ENCODE data around the gene HDAC11.
"Not testable (repeated sequence)": the region's sequence is repeated elsewhere in the genome, so short reads cannot be mapped to it uniquely, and the experiment has no call there.

The HDAC11 gene

DNA sequence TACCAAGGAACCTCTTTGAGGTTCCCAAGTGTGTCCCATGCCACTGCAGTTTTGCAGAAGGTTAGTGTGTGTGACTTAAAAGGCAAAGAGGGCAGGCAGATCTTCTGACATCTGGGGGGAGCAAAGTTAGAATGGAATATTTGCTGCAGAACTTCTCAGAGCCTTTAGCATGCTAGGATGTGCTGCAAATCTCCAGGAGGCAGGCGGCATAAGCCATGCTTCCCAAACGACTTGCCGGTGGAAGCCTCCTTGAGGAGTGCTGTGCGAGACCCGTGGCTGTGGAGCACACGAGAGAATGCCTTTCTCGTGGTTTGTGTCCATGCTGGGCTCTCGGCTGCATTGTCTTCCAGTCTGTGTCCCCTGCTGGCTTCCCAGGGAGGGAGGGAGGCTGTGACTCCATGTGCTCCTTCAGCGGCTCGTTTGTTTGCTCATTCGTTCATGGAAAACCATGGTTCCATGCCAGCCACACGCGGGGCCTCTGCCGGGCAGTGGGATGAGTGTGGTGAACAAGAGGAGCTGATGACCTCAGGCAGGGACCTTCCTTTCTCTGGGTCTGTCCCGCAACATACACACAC is 13.8 kb downstream of the HDAC11 start:
- DNase-seq = no peak

DNA sequence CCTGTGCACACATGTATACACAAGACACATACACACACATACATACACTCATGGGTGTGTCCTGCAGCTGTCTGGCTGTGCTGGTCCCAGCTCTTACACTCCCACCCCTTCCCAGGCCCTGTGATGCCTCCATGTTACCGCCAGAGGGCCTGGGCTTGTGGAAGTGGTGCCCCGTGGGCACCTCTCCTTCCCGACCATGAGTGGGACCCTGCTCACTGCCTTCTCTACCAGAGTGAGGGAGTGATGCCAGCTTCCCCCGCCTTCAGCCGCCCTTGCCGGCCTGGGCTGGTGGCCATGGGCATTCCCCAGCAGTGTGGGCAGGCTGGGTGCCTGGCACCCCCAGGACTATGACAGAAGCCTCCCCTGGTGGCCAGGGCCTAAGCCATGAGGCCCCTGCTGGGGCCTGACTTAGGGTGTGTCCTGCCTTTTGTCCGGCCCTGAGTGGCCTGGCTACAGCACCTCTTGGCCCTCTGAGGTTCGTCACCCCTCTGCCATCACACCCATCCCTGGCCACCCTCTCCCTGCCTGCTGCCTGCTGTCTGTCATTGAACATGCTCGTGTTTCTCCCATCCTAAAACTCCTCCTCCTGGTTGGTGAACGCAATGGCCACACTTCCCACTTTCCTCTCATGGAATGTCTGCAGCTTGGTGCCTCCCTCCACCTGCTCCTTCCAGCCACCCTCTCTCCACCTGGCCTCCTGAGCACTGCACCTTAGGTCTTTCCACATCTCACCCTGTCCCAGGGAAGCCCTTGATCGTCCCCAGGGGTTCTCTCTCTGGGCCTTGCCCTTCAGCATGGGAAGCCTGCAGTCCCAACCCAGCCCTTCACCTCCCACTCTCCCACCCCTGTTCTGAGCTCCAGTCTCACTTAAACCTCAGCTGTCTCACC is 14.6 kb downstream of the HDAC11 start:
- DNase-seq = no peak

DNA sequence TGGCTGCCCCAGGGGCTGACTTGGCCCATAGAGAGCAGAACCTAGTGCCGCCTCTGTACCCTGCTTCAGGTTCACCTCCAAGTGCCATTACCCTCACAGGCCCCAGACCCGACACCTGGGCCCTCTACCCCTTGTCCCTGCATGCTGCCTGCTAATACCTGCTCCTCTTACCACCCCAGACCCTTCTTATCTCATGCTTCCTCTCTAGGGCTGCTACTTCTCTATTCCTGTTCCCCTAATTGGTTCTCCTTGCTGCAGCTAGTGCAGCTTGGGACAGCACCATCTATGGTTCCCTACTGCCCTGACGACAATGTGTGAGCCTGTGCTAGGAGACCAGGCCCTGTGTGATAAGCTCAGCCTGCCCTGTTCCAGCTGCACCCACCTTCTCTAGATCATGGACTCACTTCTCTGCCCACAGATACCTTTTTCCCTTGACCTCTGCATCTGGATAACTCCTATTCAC is 15.3 kb downstream of the HDAC11 start:
- DNase-seq = no peak

DNA sequence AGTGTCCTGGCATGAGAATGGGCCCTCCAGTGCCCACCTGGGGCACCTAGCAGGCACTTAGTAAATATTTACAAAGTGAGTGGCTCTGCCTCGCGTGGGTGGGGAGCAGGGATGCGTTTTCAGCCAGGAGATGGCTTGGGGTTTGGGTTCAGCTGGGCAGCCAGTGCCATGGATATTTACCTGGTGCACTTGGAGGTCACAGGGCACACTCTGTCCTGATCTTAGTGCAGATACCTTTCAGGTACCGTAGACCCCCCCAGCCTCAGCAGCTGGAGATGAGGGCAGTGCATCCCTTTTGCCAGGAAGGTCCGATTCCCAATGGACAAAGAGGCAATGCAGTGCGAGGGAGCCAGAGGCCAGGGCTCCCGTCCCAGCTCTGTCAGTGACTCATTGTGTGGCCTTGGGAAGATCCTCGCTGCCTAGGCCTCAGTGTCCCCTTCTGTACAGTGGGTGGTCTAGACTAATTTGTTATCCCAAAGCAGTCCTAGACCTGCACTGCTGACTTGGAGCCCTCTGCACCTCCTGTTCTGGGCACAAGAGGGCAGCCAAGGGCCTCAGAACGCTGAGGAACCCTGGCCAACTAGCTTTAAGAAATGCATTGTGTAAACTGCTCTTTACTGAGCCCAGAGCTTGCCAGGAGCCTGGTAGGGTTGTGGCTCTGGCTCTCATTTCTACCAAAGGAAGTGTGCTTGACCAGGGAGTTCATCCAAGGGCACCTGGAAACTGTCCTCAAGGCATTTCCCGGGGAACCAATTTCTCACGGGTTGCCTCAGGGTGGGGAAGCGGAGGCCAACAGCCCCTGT is 16.0 kb downstream of the HDAC11 start:
- DNase-seq = peak; percentile 87

DNA sequence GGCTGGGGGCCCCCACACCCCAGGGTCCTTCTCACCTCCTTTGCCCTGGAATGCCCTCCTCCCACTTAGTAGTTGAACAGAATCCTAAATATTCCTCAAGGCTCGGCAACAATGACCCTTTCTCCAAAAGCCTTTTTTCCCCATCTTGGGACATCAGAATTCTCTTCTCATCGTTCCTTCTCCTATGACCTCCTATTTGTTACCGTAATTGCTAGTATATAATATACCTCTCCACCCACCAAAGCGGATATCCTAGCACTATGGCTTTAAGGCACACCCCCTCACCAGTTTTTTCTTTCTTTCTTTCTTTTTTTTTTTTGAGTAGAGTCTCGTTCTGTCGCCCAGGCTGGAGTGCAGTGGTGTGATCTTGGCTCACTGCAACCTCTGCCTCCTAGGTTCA is 16.8 kb downstream of the HDAC11 start:
- no peak for DNase-seq

DNA sequence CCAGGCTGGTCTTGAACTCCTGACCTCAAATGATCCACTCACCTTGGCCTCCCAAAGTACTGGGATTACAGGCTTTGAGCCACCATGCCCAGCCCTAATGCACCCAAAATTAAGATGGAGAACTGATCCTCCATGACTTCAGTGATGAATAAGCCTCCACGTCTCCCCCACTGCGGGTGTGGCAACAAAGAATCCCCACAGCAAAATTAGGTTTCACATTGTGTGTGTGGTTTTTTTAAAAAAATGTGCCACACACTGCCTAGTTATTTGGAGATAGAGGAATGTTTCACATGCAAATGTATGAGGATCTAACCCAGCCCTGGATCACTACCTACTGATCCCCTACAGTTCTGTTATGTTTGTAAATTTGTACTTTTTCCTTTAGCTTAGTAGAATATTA is 17.3 kb downstream of the HDAC11 start:
- no peak for DNase-seq

DNA sequence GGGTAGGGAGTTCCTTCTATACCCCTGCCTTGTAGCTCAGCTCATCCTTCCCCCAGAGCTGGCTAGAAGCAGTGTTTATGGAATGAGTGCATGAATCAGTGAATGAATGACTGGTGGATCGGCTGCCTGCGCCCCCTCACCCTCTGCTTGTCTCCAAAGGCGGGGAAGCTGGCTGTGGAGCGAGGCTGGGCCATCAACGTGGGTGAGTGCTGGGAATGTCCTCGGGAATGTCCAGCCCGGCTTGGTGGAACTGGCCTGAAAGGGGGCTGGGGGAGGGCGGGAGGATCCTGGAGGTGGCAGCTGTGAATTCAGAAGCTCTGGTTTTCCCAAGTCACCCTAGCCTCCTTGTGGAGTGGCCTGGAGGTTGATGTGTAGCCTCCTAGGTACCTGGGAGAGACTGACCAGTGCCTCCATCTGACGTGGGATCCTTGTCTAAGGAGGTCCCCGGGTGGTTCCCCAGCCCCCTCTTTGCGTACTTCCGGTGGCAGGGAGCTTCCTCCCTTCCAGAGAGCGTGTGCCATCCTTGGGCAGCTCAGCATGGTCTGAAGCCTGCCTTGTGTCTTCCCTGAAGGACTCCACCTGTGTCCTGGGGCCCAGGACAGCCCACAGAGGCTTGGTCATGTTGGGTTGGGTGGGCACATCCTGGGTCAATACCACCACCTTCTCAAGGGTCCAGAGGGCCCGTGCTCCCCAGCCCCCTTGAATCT is 18.4 kb downstream of the HDAC11 start:
- no peak for DNase-seq

DNA sequence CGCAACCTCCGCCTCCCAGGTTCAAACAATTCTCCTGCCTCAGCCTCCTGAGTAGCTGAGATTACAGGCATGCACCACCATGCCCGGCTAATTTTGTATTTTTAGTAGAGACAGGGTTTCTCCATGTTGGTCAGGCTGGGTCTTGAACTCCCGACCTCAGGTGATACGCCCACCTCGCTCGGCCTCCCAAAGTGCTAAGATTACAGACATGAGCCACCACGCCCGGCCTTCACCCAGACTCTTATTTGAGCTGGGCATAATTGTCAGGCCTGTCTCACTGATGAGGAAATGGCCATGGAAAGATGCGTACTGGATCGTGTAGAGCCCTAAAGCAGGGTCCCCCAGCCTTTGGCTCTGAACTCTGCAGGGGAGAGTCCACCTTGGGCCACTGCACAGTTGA is 19.1 kb downstream of the HDAC11 start:
- DNase-seq = not testable (repeated sequence)

DNA sequence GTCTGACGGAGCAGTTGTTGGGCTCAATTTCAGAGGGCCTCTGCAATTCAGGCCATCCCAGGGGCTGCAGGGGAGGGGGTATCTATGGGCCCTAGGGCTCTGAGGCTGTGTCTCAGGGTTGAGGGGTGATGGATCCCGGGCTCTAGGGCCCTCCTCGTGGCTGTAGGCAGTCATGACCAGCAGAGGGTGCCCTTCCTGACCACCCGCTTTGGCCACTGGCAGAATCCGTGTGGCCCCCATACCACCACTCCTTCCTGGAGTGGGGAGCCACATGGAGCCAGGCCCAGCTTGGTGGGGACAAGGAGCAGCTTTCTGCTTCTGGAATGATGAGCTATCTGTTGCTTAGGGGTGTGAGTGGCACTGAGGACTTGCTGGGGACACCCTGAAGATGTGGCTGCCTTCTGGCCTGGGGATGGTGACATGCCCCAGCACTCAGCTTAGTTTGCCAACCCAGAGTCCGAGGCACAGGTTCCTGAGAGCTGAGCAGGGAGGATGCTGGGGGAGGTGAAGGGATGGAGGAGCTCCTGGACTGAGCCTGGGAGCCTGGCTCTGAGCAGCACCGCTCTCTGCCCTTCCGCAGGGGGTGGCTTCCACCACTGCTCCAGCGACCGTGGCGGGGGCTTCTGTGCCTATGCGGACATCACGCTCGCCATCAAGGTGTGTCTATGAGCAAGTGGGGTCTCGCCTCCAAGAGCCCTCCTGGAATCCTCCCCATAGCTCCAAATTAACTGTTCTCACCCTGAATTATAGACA is 20.2 kb downstream of the HDAC11 start:
- no peak for DNase-seq

DNA sequence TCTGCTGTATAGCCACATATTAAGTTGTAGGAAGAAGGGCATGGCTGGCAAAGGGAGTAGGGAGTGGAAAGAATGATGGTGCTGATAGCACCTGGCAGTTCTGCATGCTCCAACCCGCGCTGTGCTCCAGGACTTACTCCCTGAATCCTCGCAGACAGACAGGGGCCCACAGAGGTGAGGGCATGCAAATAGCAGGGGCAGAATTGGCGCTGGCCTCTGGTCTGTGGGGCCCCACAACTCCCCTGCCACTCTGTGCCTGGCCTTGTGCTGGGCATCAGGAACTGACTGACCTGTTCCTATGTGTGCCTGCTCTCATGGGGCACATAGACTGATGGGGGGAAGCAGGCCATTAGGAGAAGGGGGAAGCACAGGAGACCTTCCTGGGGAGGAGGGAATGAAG is 20.9 kb downstream of the HDAC11 start:
- DNase-seq = no peak

DNA sequence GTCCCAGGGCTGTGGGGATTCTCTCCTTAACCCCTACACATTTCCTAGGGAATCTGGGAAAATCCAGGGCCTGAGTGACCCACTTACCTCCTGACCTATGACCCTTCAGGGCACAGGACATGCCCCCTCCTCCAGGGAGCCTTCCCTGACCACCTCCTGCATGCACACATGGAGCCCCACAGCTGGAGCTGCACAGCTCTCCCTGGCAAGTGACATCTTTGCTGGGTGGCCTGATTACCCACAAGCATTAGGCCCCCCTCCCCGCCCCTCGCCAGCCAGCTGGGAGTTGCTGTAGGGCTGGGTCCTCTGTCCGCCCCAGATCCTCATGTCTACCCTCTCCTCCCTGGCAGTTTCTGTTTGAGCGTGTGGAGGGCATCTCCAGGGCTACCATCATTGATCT is 21.4 kb downstream of the HDAC11 start:
- DNase-seq = no peak

DNA sequence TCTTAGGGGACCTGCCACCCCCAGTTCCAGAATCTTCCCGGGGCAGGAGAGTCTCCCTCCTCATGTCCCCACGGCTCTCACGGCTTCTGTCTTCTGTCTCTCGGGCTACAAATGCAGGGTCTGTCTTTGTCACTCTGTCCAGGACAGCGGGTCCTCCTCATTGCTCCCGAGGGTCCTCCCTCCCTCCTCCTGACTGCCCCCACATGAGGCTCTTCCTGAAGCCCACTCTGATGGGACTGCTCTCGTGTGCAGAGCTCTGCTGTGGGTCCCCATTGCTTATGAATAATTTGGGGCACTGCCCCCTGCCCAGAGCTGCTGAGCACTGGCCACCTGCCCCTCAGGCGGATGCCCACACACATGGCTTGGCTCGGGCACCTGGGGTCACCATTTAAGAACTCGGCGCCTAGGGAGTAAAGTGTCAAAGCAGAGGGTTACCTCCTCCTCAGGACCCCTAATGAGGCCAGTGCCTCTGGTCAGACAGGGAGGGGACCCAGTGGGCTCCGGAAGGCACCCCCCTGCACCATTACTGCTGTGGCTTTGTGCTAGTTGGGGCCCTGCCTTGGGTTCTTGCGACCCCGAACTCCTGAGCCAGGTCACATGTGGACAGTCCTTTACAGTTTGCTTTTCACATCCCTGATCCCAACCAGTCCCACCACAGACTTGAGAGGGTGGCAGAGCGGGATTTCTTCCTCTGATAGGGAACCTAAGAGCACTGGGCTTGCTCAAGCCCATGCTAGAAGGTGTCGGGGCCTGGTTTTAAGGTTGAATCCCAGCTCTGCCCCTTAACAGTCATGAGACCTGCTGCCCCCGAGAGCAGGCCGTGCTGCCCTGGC is 22.1 kb downstream of the HDAC11 start:
- no peak for DNase-seq

DNA sequence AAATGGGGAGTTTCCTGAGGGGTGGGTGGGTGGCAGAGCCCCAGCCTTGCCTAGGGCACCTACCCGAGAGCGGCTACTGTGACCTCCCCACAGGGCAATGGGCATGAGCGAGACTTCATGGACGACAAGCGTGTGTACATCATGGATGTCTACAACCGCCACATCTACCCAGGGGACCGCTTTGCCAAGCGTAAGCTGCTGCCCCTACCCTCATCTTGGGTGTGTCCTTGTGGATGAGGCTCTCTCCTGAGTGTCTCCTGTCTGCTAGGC is 22.6 kb downstream of the HDAC11 start:
- DNase-seq = no peak

DNA sequence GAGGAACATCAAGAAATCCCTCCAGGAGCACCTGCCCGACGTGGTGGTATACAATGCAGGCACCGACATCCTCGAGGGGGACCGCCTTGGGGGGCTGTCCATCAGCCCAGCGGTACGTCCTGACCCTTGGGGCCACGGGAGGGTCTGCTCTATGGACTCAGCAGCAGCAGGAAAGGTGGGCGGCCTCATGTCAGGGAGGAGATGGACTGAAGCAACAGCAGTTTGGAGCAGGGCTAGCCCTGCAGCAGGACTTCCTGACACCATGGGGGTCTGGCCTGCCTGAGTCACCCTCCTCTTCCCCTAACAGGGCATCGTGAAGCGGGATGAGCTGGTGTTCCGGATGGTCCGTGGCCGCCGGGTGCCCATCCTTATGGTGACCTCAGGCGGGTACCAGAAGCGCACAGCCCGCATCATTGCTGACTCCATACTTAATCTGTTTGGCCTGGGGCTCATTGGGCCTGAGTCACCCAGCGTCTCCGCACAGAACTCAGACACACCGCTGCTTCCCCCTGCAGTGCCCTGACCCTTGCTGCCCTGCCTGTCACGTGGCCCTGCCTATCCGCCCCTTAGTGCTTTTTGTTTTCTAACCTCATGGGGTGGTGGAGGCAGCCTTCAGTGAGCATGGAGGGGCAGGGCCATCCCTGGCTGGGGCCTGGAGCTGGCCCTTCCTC is 24.2 kb downstream of the HDAC11 start:
- DNase-seq = no peak

DNA sequence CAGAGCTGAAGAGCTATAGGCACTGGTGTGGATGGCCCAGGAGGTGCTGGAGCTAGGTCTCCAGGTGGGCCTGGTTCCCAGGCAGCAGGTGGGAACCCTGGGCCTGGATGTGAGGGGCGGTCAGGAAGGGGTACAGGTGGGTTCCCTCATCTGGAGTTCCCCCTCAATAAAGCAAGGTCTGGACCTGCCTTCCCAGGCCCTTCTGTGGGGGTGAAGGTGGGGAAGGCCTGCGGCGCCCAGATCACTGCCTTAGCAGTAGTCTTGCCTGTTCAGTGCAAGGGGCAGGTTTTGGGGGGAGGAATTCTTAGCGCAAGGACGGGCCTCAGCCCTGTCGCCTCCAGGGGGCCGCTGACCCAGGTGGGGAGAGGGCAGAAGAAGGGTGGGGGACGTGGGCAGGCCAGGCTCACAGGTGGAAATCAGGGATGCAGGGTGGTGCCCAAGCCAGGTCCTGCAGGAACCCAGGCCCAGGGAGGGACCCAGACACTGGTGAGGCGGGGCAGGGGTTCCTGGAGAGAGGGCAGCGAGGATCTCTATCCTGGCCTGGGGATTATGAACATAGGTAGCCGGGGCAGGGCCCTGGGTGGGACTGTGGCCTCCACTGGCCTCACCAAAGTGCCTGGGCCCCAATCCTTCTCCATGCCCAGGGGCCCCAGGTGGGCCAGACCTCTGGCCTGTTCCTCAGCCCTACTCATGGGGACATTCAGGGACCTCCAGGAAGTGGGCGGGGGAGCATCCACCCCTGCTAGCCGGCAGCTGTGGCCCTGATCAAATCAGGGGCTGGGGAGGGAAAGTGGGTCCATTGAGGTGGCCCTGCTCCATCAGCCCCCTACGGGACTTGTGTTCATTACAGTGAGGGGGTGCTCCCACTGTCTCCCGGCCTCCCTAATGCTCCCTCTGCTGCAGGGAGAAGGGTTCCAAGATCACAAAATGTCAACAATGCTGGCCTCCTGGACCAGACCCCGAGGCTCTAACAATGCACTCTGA is 25.3 kb downstream of the HDAC11 start:
- no peak for DNase-seq

DNA sequence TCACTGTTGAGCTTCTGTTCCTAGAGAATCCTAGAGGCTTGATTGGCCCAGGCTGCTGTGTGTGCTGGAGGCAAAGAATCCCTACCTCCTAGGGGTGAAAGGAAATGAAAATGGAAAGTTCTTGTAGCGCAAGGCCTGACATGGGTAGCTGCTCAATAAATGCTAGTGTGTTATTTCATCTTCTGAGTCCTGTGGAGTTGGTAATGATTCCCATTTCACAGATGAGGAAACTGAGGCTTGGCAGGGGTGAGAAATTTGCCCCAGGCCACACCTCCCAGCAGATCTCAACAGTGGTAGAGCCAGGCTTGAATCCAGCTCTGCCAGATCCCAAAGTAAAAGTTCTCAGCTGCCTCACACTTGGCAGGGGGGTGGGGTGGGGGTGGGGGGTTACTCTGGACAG is 26.1 kb downstream of the HDAC11 start:
- no peak for DNase-seq

DNA sequence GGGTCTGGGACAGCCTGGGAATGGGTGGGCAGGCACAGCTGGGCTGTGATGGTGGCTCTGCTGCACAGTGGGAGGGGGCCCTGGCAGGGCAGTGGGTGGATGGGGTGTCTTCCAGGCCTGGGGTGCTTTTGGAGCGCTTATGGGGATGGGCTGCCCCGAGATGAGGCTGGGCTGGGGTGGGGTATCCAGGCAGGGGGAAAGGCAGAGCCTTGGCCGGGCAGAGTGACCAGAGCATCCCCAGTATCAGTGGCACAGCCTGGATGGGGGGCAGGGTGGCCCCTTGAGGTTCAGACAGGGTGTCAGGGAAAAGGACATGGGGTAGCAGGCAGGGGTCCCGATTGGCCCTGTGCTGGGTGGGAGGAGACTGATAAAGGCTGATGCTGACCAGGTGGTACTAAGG is 26.6 kb downstream of the HDAC11 start:
- DNase-seq = no peak

DNA sequence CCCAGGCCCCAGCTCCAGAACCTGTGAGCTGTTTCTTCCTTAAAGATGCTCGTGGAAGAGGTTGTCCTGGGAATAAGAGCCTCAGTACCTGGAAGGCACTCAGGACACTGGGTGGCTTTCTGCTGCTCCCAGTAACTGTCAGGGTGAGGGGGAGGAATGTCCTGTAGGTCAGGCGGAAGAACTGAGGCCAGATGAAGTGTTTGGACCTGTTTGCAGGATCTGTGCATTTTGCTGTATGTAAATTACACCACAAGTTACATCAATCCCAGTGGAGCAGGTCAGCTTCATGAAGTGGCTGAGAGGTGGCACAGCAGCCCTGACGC is 27.1 kb downstream of the HDAC11 start:
- DNase-seq = no peak

DNA sequence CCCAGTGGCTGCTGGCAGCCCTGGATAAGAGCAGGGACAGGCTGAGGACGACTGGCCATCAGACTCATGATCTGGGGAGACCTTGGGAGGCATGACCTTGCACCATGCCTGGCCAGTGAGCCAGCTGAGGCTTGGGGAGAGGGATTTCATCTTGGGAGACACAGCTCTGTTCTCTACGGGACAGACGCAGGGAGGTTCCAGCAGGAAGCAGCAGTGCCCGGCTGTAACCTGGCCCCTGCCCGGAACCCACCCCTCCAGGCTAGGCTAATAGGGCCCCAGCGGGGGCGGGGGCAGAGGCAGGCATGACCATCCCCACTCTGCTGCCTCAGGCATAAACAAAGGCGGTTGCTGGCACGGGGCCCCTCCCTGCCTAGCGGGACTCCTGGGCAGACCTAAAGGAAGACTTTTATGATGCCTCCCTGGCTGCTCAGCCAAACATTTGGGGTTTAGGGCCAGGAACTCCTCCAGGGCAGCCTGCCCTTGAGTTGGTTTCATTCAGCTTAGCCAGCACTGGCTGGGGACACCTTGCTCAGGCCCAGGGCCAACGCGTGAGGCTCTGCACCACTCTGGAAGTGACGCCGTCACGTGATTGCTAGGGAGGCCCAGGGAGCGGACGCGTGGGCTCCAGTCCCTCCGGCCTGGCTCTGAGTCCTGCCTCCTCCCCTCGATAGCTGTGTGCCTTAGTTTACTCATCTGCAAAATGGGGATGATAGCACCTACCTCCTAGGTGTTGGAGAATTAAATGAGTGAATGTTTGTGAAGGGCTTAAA is 27.6 kb downstream of the HDAC11 start:
- DNase-seq = no peak
